ENCODE measurements around the gene GRIN2D. TPM values are rescaled to one million over a fixed set of nuclear protein-coding genes. Genes with fewer than 3 reads are reported as not detected.

The GRIN2D gene
- total RNA-seq, 1 experiment from 2014 or later: 23.0 TPM

- TF ChIP-seq FOXP1 (CRISPR knock-in tag; IDR thresholded peaks at IDR 0.05; ENCODE audit: borderline replicate concordance) (no peak), ZNF512 (CRISPR knock-in tag; IDR thresholded peaks at IDR 0.05; ENCODE audit: borderline replicate concordance) (no peak), MAX (CRISPR knock-in tag; IDR thresholded peaks at IDR 0.05) (no peak), ZNF138 (CRISPR knock-in tag; conservative IDR thresholded peaks at IDR 0.05) (no peak)
- TF ChIP-seq, protein P1, sequence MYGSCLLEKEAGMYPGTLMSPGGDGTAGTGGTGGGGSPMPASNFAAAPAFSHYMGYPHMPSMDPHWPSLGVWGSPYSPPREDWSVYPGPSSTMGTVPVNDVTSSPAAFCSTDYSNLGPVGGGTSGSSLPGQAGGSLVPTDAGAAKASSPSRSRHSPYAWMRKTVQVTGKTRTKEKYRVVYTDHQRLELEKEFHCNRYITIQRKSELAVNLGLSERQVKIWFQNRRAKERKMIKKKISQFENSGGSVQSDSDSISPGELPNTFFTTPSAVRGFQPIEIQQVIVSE (CRISPR knock-in tag; IDR thresholded peaks at IDR 0.05; ENCODE audit: borderline replicate concordance): no peak
Observed at GRCh38 chr19:48372904-48373303, 20.6 kb upstream of the GRIN2D start (continued).

DNA sequence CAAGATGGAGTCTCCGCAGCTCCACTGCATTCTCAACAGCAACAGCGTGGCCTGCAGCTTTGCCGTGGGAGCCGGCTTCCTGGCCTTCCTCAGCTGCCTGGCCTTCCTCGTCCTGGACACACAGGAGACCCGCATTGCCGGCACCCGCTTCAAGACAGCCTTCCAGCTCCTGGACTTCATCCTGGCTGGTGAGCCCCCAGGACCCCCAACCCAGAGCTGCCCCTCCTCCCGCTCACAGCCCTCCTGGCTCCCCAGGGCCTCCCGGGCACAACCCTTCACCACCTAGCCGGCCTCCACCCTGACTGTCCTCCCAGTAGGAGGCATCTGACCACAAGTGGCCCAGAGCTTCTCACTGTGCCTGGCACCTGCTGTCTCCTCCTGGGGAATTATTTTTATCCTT is 19.9 kb upstream of the GRIN2D start:
- ATAC-seq (no peak), DNase-seq (ENCODE audit: low spot score) (no peak)
- Mint-ChIP-seq H3K4me3 (no peak overlapping the region), H3K36me3 (no peaks in the 10 kb centered on the region), H3K4me1 (0 out of 2 replicates have a peak, but pooled peaks cover 4% of the 10 kb centered on the region), H3K27me3 (ENCODE audit: low read depth) (peaks cover 16% of the 10 kb centered on the region), H3K9me3 (no peaks in the 10 kb centered on the region), H3K27ac (no peak overlapping the region)
- POLR2A ChIA-PET: no interaction called here
- no peak for TF ChIP-seq FOXP1 (CRISPR knock-in tag; IDR thresholded peaks at IDR 0.05; ENCODE audit: borderline replicate concordance)
- TF ChIP-seq TEAD1 (CRISPR knock-in tag; IDR thresholded peaks at IDR 0.05): no peak
- TF ChIP-seq, protein P2, sequence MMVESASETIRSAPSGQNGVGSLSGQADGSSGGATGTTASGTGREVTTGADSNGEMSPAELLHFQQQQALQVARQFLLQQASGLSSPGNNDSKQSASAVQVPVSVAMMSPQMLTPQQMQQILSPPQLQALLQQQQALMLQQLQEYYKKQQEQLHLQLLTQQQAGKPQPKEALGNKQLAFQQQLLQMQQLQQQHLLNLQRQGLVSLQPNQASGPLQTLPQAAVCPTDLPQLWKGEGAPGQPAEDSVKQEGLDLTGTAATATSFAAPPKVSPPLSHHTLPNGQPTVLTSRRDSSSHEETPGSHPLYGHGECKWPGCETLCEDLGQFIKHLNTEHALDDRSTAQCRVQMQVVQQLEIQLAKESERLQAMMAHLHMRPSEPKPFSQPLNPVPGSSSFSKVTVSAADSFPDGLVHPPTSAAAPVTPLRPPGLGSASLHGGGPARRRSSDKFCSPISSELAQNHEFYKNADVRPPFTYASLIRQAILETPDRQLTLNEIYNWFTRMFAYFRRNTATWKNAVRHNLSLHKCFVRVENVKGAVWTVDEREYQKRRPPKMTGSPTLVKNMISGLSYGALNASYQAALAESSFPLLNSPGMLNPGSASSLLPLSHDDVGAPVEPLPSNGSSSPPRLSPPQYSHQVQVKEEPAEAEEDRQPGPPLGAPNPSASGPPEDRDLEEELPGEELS (CRISPR knock-in tag; IDR thresholded peaks at IDR 0.05): no peak
- no peak for TF ChIP-seq ETV6 (CRISPR knock-in tag; IDR thresholded peaks at IDR 0.05)
- TF ChIP-seq, protein P3, sequence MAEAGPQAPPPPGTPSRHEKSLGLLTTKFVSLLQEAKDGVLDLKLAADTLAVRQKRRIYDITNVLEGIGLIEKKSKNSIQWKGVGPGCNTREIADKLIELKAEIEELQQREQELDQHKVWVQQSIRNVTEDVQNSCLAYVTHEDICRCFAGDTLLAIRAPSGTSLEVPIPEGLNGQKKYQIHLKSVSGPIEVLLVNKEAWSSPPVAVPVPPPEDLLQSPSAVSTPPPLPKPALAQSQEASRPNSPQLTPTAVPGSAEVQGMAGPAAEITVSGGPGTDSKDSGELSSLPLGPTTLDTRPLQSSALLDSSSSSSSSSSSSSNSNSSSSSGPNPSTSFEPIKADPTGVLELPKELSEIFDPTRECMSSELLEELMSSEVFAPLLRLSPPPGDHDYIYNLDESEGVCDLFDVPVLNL (CRISPR knock-in tag; IDR thresholded peaks at IDR 0.05; ENCODE audit: borderline replicate concordance, low read depth): no peak
- TF ChIP-seq EMX1 (CRISPR knock-in tag; IDR thresholded peaks at IDR 0.05): no peak
- TF ChIP-seq ZNF423 (CRISPR knock-in tag; IDR thresholded peaks at IDR 0.05): no peak
- TF ChIP-seq ZNF396 (CRISPR knock-in tag; IDR thresholded peaks at IDR 0.05; ENCODE audit: borderline replicate concordance): no peak
- no peak for TF ChIP-seq ZNF317 (CRISPR knock-in tag; IDR thresholded peaks at IDR 0.05; ENCODE audit: borderline replicate concordance, low read depth)
- TF ChIP-seq ATF6 (CRISPR knock-in tag; IDR thresholded peaks at IDR 0.05): no peak
- no peak for TF ChIP-seq ZBTB43 (CRISPR knock-in tag; IDR thresholded peaks at IDR 0.05)
- TF ChIP-seq GABPB1 (CRISPR knock-in tag; IDR thresholded peaks at IDR 0.05): no peak
- TF ChIP-seq, protein P1 (CRISPR knock-in tag; IDR thresholded peaks at IDR 0.05; ENCODE audit: borderline replicate concordance): no peak
- no peak for TF ChIP-seq E2F5 (CRISPR knock-in tag; IDR thresholded peaks at IDR 0.05)
- CTCF ChIA-PET: interaction anchor here (0.8 to 3.5 kb wide), 5 partner anchors 9 to 40 kb away, joined by 3 to 28 read pairs (median 4); partner anchors contain the start of genes KDELR1, SYNGR4 and TMEM143
